Keratinocyte (primary cell): ENCODE measurements around the gene TMEM161B. TPM values are rescaled to one million over a fixed set of nuclear protein-coding genes. Genes with fewer than 3 reads are reported as not detected.

Experiments
- DNase-seq: peaks from one replicate; pipeline ENCODE4 v3.0.0-alpha.2; 2011; ENCODE audit warnings: low read depth, missing footprints, low spot score
- FAIRE-seq: peaks from 2 replicates; lab custom pipeline; 2011; peaks lifted over from hg19 to GRCh38; lab: Jason Lieb, UNC
- H2AFZ ChIP-seq: 2 replicates; pipeline ENCODE4 v1.6.0; 2012; ENCODE audit warnings: low read length, control low read depth, inconsistent platforms; ENCODE audit not compliant: control insufficient read depth
- H3K27ac ChIP-seq: 2 replicates; pipeline ENCODE4 v1.5.1; 2011; ENCODE audit warnings: low read length; ENCODE audit not compliant: control insufficient read depth, insufficient read depth
- H3K27me3 ChIP-seq: 3 replicates; pipeline ENCODE4 v1.6.0; 2011; ENCODE audit warnings: low read length; ENCODE audit not compliant: control insufficient read depth, insufficient read depth; ENCODE audit errors: extremely low read depth
- H3K36me3 ChIP-seq, 2 experiments: 2 replicates in 1 of 2; 3 replicates in 1 of 2; pipeline ENCODE4 v1.5.1; 2011; ENCODE audit warnings: low read length in 2 of 2, mild to moderate bottlenecking in 1 of 2; ENCODE audit not compliant: control insufficient read depth in 2 of 2, insufficient read depth in 2 of 2; ENCODE audit errors: extremely low read depth in 1 of 2
- H3K4me1 ChIP-seq: 3 replicates; pipeline ENCODE4 v1.5.1; 2011; ENCODE audit warnings: low read length; ENCODE audit not compliant: control insufficient read depth, insufficient read depth; ENCODE audit errors: extremely low read depth
- H3K4me2 ChIP-seq: 3 replicates; pipeline ENCODE4 v1.6.0; 2011; ENCODE audit warnings: low read depth, low read length; ENCODE audit not compliant: control insufficient read depth, insufficient read depth; ENCODE audit errors: extremely low read depth
- H3K4me3 ChIP-seq, 3 experiments: fragments of 200-600 bp in 1 of 3; sonication (generic) in 1 of 3; 2 replicates in 2 of 3; 3 replicates in 1 of 3; pipeline ENCODE4 v1.5.1; 2011 to 2016; ENCODE audit warnings: low read length in 3 of 3, mild to moderate bottlenecking in 3 of 3, control low read depth in 2 of 3, inconsistent platforms in 1 of 3, low read depth in 1 of 3, mixed read lengths in 1 of 3, mixed run types in 1 of 3, moderate library complexity in 1 of 3; ENCODE audit not compliant: control insufficient read depth in 2 of 3, insufficient read depth in 2 of 3; ENCODE audit errors: extremely low read depth in 1 of 3
- H3K79me2 ChIP-seq: 2 replicates; pipeline ENCODE4 v1.6.0; 2012; ENCODE audit warnings: low read length; ENCODE audit not compliant: control insufficient read depth, insufficient read depth
- H3K9ac ChIP-seq: 3 replicates; pipeline ENCODE4 v1.6.0; 2011; ENCODE audit warnings: low read length; ENCODE audit not compliant: control insufficient read depth, insufficient read depth; ENCODE audit errors: extremely low read depth
- H3K9me1 ChIP-seq: 3 replicates; pipeline ENCODE4 v1.6.0; 2011; ENCODE audit warnings: low read length; ENCODE audit not compliant: control insufficient read depth, insufficient read depth; ENCODE audit errors: extremely low read depth
- H3K9me3 ChIP-seq: 2 replicates; pipeline ENCODE4 v1.5.1; 2012; ENCODE audit warnings: low read depth, low read length; ENCODE audit not compliant: control insufficient read depth
- H4K20me1 ChIP-seq: 3 replicates; pipeline ENCODE4 v1.6.0; 2011; ENCODE audit warnings: low read length; ENCODE audit not compliant: control insufficient read depth, insufficient read depth; ENCODE audit errors: extremely low read depth
- CTCF ChIP-seq, 3 experiments: IDR thresholded peaks in 1 of 3; conservative IDR thresholded peaks in 1 of 3; optimal IDR thresholded peaks in 1 of 3; 2 replicates in 2 of 3; 3 replicates in 1 of 3; pipeline versions ENCODE3 to v1.5.1; 2011; ENCODE audit warnings: low read length in 3 of 3, mild to moderate bottlenecking in 3 of 3, moderate library complexity in 2 of 3, control low read depth in 1 of 3, inconsistent platforms in 1 of 3; ENCODE audit not compliant: insufficient read depth in 2 of 3; ENCODE audit errors: extremely low read depth in 1 of 3
- EZH2 ChIP-seq: IDR thresholded peaks from one replicate; pipeline ENCODE4 v1.6.1; 2012; ENCODE audit warnings: inconsistent platforms, mild to moderate bottlenecking, low read length, moderate library complexity
- dilution Hi-C: fragments of 300-500 bp; cut with MboI; formaldehyde crosslinking; loops from one replicate; pipeline ENCODE4 v1.7.0; 2020; ENCODE audit warnings: low sequenced_read_pairs; ENCODE audit not compliant: extremely low pct_ligation_motif_present
- polyA plus RNA-seq, 5 experiments: library from polyadenylated mRNA; depleted of rRNA in 3 of 5; stranded (reverse) in 3 of 5; stranded (forward) in 1 of 5; unstranded in 1 of 5; fragments of >200 nt; gene quantifications; 1 replicate in 1 of 5; 2 replicates in 3 of 5; 3 replicates in 1 of 5; pipeline versions ENCODE4 v1.2.1 to v1.2.3, GENCODE V29; 2011 to 2012; ENCODE audit warnings: missing spikeins in 2 of 5, low read depth in 1 of 5, low replicate concordance in 1 of 5

Gene TMEM161B
- polyA plus RNA-seq, 1 donor (not counting 4 experiments of a cell fraction or from before 2014, with no cell fraction given): 18.2 TPM

GRCh38 chr5:88226881-88227450 is 41.7 kb downstream of the TMEM161B start:
- H3K4me1 ChIP-seq: no peaks in the 10 kb centered on the region
- no peaks in the 10 kb centered on the region for H3K36me3 ChIP-seq
- no peak overlapping the region for H3K27ac ChIP-seq
- TF ChIP-seq CTCF (optimal IDR thresholded peaks at IDR 0.05 in 1 of 3, IDR thresholded peaks at IDR 0.05 in 1 of 3, conservative IDR thresholded peaks at IDR 0.05 in 1 of 3; ENCODE audit: extremely low read depth in 1 of 3, insufficient read depth in 2 of 3, low read length in 3 of 3) (no peak), EZH2 (no peak)
- no peaks in the 10 kb centered on the region for H4K20me1 ChIP-seq
- dilution Hi-C loops: no loop called here
- no peak overlapping the region for H3K4me2 ChIP-seq
- no peak for DNase-seq
- H3K79me2 ChIP-seq: no peaks in the 10 kb centered on the region
- no peaks in the 10 kb centered on the region for H3K9me1 ChIP-seq
- H3K27me3 ChIP-seq: no peaks in the 10 kb centered on the region
- no peak overlapping the region for H3K4me3 ChIP-seq
- no peak for FAIRE-seq
- no peak overlapping the region for H3K9ac ChIP-seq
- H2AFZ ChIP-seq: no peak overlapping the region
- H3K9me3 ChIP-seq: no peaks in the 10 kb centered on the region

DNA sequence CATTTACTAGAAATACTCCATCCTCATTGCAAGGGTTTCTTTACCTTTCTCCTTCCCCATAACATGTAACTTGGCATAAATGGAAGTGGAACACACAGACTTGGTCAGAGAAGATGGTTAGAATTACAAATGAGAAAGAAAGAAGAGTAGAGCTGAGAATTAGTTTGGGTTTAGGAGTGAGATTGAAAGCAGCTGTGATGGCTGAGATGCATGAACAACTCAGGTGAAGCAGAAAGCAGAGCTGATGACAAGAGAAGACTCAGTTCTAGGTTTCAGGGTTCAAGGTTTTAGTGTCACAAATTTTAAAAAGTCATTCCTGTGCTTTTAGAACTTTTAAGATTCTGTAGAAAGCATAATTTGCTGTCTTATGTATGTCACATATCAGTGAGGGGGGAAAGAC is 54.0 kb downstream of the TMEM161B start:
- TF ChIP-seq CTCF (optimal IDR thresholded peaks at IDR 0.05 in 1 of 3, IDR thresholded peaks at IDR 0.05 in 1 of 3, conservative IDR thresholded peaks at IDR 0.05 in 1 of 3; ENCODE audit: extremely low read depth in 1 of 3, insufficient read depth in 2 of 3, low read length in 3 of 3): no peak
- H3K4me3 ChIP-seq: no peak overlapping the region
- H2AFZ ChIP-seq: no peak overlapping the region
- no peaks in the 10 kb centered on the region for H3K27me3 ChIP-seq
- FAIRE-seq (no peak), DNase-seq (no peak)
- no peak overlapping the region for H3K4me2 ChIP-seq
- H3K9ac ChIP-seq: no peak overlapping the region
- no peaks in the 10 kb centered on the region for H3K9me3 ChIP-seq
- no peaks in the 10 kb centered on the region for H4K20me1 ChIP-seq
- peaks cover 0 to 1% of the 10 kb centered on the region in 2 experiments for H3K36me3 ChIP-seq
- no peaks in the 10 kb centered on the region for H3K9me1 ChIP-seq
- H3K79me2 ChIP-seq: no peaks in the 10 kb centered on the region
- H3K4me1 ChIP-seq: no peaks in the 10 kb centered on the region
- no peak overlapping the region for H3K27ac ChIP-seq
- dilution Hi-C loops: no loop called here
